Upper lobe of left lung (tissue), 6 donors: ENCODE measurements around the gene IDI1. TPM values are rescaled to one million over a fixed set of nuclear protein-coding genes. Genes with fewer than 3 reads are reported as not detected.
"Not testable (repeated sequence)": the region's sequence is repeated elsewhere in the genome, so short reads cannot be mapped to it uniquely, and the experiment has no call there.

Experiments
- ATAC-seq, 2 donors: fragments of 200-7000 bp; cut with Tn5 transposase; one replicate each; pipeline ENCODE4 v1.9.1; 2022; ENCODE audit warnings: mild to moderate bottlenecking in 2 of 2, moderate library complexity in 2 of 2; ENCODE audit not compliant: low FRiP score in 2 of 2
- DNase-seq, 2 donors: peaks; one replicate each; pipeline ENCODE4 v3.0.0-alpha.2; 2019 to 2020
- H3K27ac ChIP-seq, 4 donors: fragments of 200-600 bp; sonication (generic); one replicate each; pipeline ENCODE4 v1.5.1; 2016 to 2019
- H3K27me3 ChIP-seq, 4 donors: fragments of 200-600 bp; sonication (generic); one replicate each; pipeline ENCODE4 v1.5.1; 2017 to 2019
- H3K36me3 ChIP-seq, 4 donors: fragments of 200-600 bp; sonication (generic); one replicate each; pipeline ENCODE4 v1.5.1; 2016 to 2019
- H3K4me1 ChIP-seq, 4 donors: fragments of 200-600 bp; sonication (generic); one replicate each; pipeline ENCODE4 v1.5.1; 2018 to 2019
- H3K4me3 ChIP-seq, 4 donors: fragments of 200-600 bp; sonication (generic); one replicate each; pipeline ENCODE4 v1.5.1; 2017 to 2019; ENCODE audit warnings: mild to moderate bottlenecking in 2 of 4, moderate library complexity in 1 of 4
- H3K9me3 ChIP-seq, 4 donors: fragments of 200-600 bp; sonication (generic); one replicate each; pipeline ENCODE4 v1.5.1; 2018 to 2019
- CTCF ChIP-seq, 6 experiments: fragments of 450-650 bp in 4 of 6; fragments of 200-600 bp in 2 of 6; sonication (generic) in 2 of 6; IDR thresholded peaks; one replicate each; pipeline ENCODE4 v1.5.1; 2016 to 2019; ENCODE audit warnings: antibody characterized with exemption in 6 of 6
- EP300 ChIP-seq, 4 donors: sonication (generic); formaldehyde crosslinking; IDR thresholded peaks; one replicate each; pipeline ENCODE4 v1.5.1; 2017; ENCODE audit warnings: antibody characterized with exemption in 4 of 4, control low read depth in 2 of 4
- POLR2A ChIP-seq, 4 donors: fragments of 450-650 bp; IDR thresholded peaks; one replicate each; pipeline ENCODE4 v1.5.1; 2016 to 2017; ENCODE audit warnings: antibody characterized with exemption in 4 of 4, mild to moderate bottlenecking in 2 of 4
- POLR2AphosphoS5 ChIP-seq, 2 donors: sonication (generic); formaldehyde crosslinking; IDR thresholded peaks; one replicate each; pipeline ENCODE4 v1.5.1; 2017; ENCODE audit warnings: antibody characterized with exemption in 2 of 2
- WGBS, 2 donors: methylation state at CpG; one replicate each; pipeline ENCODE4 v1.1.5; 2017 to 2018; 5-methylcytosine and 5-hydroxymethylcytosine counted together
- total RNA-seq, 6 donors: library from RNA; depleted of rRNA in 4 of 6; stranded (reverse); fragments of >200 nt in 4 of 6; gene quantifications; one replicate each; pipeline versions ENCODE4 v1.1.0 to v1.2.1, GENCODE V29; 2016 to 2021
- donor health status: DM: no; HTN: no; CAD: no; lungs with moderate emphysema.
- donor health status: DM: no; HTN: yes; CAD: no; lungs with severe emphysema.

IDI1 gene
- total RNA-seq, 6 donors from 2014 or later: 35.6 to 100 (median 79.1) TPM

- DNase-seq (peak; percentile 84 to 86), ATAC-seq (peak; percentile 62 to 94)
- Histone ChIP-seq H3K27ac (peak overlapping the region in 3 of 4 donors; percentile 12 to 51 (median 17)), H3K27me3 (no peaks in the 10 kb centered on the region), H3K9me3 (no peaks in the 10 kb centered on the region), H3K4me3 (no peak overlapping the region), H3K36me3 (peaks cover 8 to 57% (median 29%) of the 10 kb centered on the region in 4 donors), H3K4me1 (peaks cover 0 to 4% (median 0%) of the 10 kb centered on the region in 4 donors)
- peak in 1 of 4 donors; percentile 33 for TF ChIP-seq EP300 (IDR thresholded peaks at IDR 0.05)
- peak in 3 of 6 experiments; percentile 28 to 49 (median 30) for TF ChIP-seq CTCF (IDR thresholded peaks at IDR 0.05)
- no peak for TF ChIP-seq POLR2A (IDR thresholded peaks at IDR 0.05)
- TF ChIP-seq POLR2AphosphoS5 (IDR thresholded peaks at IDR 0.05): peak in 1 of 2 donors; percentile 36
- WGBS, 2 donors: 72 to 77% methylated on average over 18 of the region's 18 CpGs
Observed at GRCh38 chr10:1074748-1075308, 25.9 kb upstream of the IDI1 start.

DNA sequence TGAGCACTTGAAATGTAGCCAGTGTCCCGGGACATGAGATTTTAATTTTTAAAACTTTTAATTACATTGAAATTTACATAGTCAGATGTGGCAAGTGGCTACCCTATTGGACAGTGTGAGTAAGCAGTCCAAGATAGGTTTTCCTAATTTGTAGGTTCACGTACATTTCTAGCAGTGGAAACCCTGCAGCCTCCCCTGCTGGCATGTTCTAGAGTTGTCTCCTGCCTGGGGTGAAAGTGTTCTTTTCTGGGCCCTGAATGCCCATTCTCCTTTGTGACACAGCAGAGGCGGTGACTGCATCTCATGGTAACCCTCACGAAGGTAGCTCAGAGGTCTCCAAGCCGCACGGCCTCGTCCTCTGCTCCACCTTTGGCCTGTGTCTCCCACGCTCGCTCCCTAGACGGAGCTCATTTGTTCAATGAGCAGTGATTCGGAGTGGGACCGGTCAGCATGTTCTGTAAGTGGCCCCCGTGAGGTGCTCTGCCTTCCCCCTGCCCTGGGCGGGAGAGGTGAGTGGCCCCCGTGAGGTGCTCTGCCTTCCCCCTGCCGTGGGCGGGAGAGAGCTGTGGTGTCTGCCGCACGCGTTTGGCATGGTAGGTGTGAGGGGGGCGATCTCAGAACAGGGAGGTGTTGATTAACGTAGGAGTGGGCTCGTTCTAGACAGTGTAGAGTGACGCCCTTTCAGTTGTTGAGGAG lies 25.3 kb upstream of the IDI1 start:
- DNase-seq: peak in 1 of 2 donors; percentile 44
- peaks cover 5 to 51% (median 23%) of the 10 kb centered on the region in 4 donors for H3K36me3 ChIP-seq
- H3K27ac ChIP-seq: peak overlapping the region in 3 of 4 donors; percentile 12 to 51 (median 17)
- peak; percentile 34 to 49 for ATAC-seq
- peaks cover 0 to 4% (median 0%) of the 10 kb centered on the region in 4 donors for H3K4me1 ChIP-seq
- no peak for TF ChIP-seq POLR2AphosphoS5 (IDR thresholded peaks at IDR 0.05)
- no peak for TF ChIP-seq POLR2A (IDR thresholded peaks at IDR 0.05)
- TF ChIP-seq EP300 (IDR thresholded peaks at IDR 0.05): no peak
- TF ChIP-seq CTCF (IDR thresholded peaks at IDR 0.05): no peak
- no peaks in the 10 kb centered on the region for H3K9me3 ChIP-seq
- H3K4me3 ChIP-seq: no peak overlapping the region
- WGBS, 2 donors: 91% methylated on average over 19 to 24 of the region's 24 CpGs
- H3K27me3 ChIP-seq: no peaks in the 10 kb centered on the region

DNA sequence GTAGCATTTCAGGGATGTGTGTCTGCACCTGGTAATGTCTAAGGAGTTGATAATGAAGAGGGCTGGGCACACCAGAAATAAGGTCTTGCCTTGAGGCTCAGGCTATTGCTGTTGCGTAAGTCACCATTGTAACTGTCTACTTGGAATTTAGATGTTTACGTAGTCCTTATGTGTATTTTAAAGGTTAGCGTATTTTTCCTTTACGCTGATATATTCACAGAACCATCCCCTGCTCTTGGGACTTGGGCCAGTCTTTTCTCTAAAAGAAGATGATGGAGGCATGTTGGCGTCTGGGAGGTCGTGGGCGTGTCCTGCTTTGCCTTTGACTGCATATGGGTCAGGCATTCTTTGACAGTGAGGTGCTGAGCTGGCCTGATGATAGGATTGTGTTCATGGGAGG lies 22.0 kb upstream of the IDI1 start:
- peaks cover 0 to 4% (median 0%) of the 10 kb centered on the region in 4 donors for H3K4me1 ChIP-seq
- H3K9me3 ChIP-seq: no peaks in the 10 kb centered on the region
- no peak overlapping the region for H3K27ac ChIP-seq
- TF ChIP-seq POLR2A (IDR thresholded peaks at IDR 0.05): no peak
- TF ChIP-seq EP300 (IDR thresholded peaks at IDR 0.05): no peak
- TF ChIP-seq CTCF (IDR thresholded peaks at IDR 0.05): no peak
- no peak for TF ChIP-seq POLR2AphosphoS5 (IDR thresholded peaks at IDR 0.05)
- no peaks in the 10 kb centered on the region for H3K27me3 ChIP-seq
- WGBS, 2 donors: 85 to 87% methylated on average over 7 of the region's 7 CpGs
- ATAC-seq (no peak), DNase-seq (no peak)
- H3K4me3 ChIP-seq: no peak overlapping the region
- peaks cover 5 to 30% (median 14%) of the 10 kb centered on the region in 4 donors for H3K36me3 ChIP-seq

- peaks cover 0 to 4% (median 0%) of the 10 kb centered on the region in 4 donors for H3K4me1 ChIP-seq
- H3K36me3 ChIP-seq: peaks cover 1 to 18% (median 9%) of the 10 kb centered on the region in 4 donors
- no peak for DNase-seq
- H3K9me3 ChIP-seq: no peaks in the 10 kb centered on the region
- H3K27ac ChIP-seq: no peak overlapping the region
- ATAC-seq: no peak
- TF ChIP-seq POLR2A (IDR thresholded peaks at IDR 0.05): no peak
- no peak for TF ChIP-seq EP300 (IDR thresholded peaks at IDR 0.05)
- TF ChIP-seq POLR2AphosphoS5 (IDR thresholded peaks at IDR 0.05): no peak
- TF ChIP-seq CTCF (IDR thresholded peaks at IDR 0.05): no peak
- 77 to 80% methylated on average over 10 of the region's 10 CpGs for WGBS, 2 donors
- H3K27me3 ChIP-seq: no peaks in the 10 kb centered on the region
- no peak overlapping the region for H3K4me3 ChIP-seq
Observed at GRCh38 chr10:1068380-1069361, 19.8 kb upstream of the IDI1 start.

DNA sequence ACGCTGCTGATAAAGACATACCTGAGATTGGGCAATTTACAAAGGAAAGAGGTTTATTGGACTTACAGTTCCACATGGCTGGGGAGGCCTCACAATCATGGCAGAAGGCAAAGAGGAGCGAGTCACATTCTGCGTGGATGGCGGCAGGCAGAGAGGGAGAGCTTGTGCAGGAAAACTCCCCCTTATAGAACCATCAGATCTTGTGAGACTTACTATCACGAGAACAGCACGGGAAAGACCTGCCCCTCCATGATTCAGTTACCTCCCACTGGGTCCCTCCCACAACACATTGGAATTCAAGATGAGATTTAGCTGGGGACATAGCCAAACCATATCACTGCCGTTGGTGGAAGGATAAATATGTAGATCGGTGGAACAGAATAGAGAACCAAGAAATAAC lies 17.8 kb upstream of the IDI1 start:
- DNase-seq, H3K4me3 ChIP-seq, H3K27ac ChIP-seq, H3K27me3 ChIP-seq, ATAC-seq, H3K9me3 ChIP-seq, H3K4me1 ChIP-seq, H3K36me3 ChIP-seq: not testable (repeated sequence)
- 88 to 96% methylated on average over 8 of the region's 8 CpGs for WGBS, 2 donors
